Gastrocnemius medialis (tissue), 4 donors: Measurements from ENCODE around the gene KCTD16. TPM values are rescaled to one million over a fixed set of nuclear protein-coding genes. Genes with fewer than 3 reads are reported as not detected.

ENCODE experiments used
- ATAC-seq, 2 donors: fragments of 150-250 bp; one replicate each; pipeline ENCODE4 v1.9.1; 2016
- DNase-seq, 2 donors: peaks; one replicate each; pipeline ENCODE4 v3.0.0-alpha.2; 2019
- H3K27ac ChIP-seq, 4 donors: fragments of 200-600 bp; sonication (generic); 1 replicate in 1 of 4; 2 replicates in 3 of 4; pipeline ENCODE4 v1.5.1; 2016 to 2018; ENCODE audit warnings: mild to moderate bottlenecking in 2 of 4, moderate library complexity in 1 of 4
- H3K27me3 ChIP-seq, 3 donors: fragments of 200-600 bp; sonication (generic) in 2 of 3; 1 replicate in 1 of 3; 2 replicates in 2 of 3; pipeline versions ENCODE4 v1.5.1 to v1.6.0; 2016 to 2019; ENCODE audit warnings: mild to moderate bottlenecking in 1 of 3, moderate library complexity in 1 of 3
- H3K36me3 ChIP-seq, 2 donors: fragments of 200-600 bp; sonication (generic) in 1 of 2; one replicate each; pipeline ENCODE4 v1.5.1; 2017 to 2018
- H3K4me1 ChIP-seq, 2 donors: fragments of 200-600 bp; sonication (generic) in 1 of 2; one replicate each; pipeline ENCODE4 v1.5.1; 2016 to 2017; ENCODE audit warnings: mild to moderate bottlenecking in 2 of 2
- H3K4me3 ChIP-seq, 4 donors: fragments of 200-600 bp; sonication (generic) in 3 of 4; 1 replicate in 1 of 4; 2 replicates in 3 of 4; pipeline ENCODE4 v1.5.1; 2016 to 2019; ENCODE audit warnings: mild to moderate bottlenecking in 2 of 4
- H3K9me3 ChIP-seq, 3 donors: fragments of 200-600 bp; sonication (generic) in 2 of 3; 1 replicate in 1 of 3; 2 replicates in 2 of 3; pipeline ENCODE4 v1.5.1; 2016 to 2019
- CTCF ChIP-seq, 5 experiments: fragments of 450-650 bp in 3 of 5; fragments of 200-600 bp in 2 of 5; sonication (generic) in 2 of 5; IDR thresholded peaks in 4 of 5; conservative IDR thresholded peaks in 1 of 5; 1 replicate in 4 of 5; 2 replicates in 1 of 5; pipeline ENCODE4 v1.5.1; 2016 to 2019; ENCODE audit warnings: antibody characterized with exemption in 5 of 5, mild to moderate bottlenecking in 3 of 5, moderate library complexity in 3 of 5
- POLR2A ChIP-seq, 2 donors: fragments of 450-650 bp; IDR thresholded peaks; one replicate each; pipeline ENCODE4 v1.6.1; 2017; ENCODE audit warnings: antibody characterized with exemption in 2 of 2, mild to moderate bottlenecking in 2 of 2, moderate library complexity in 2 of 2
- in situ Hi-C, 4 donors: fragments of 200-750 bp; cut with MboI; loops; one replicate each; pipeline versions ENCODE4 v1.15.0 to v1.8.0; 2017; ENCODE audit warnings: low sequenced_read_pairs in 4 of 4
- intact Hi-C: fragments of 100-400 bp; cut with DNase I; formaldehyde crosslinking; loops from one replicate; pipeline ENCODE4 v1.15.1; 2023; ENCODE audit warnings: low total_unique reads
- total RNA-seq, 4 donors: library from RNA; depleted of rRNA; stranded (reverse); fragments of >200 nt; gene quantifications; one replicate each; pipeline versions ENCODE4 v1.1.0 to v1.2.3, GENCODE V29; 2016

KCTD16 gene
- total RNA-seq, 4 donors from 2014 or later: 0.02 TPM; not detected in 3

GRCh38 chr5:144335561-144335960 is 164.9 kb downstream of the KCTD16 start:
- no peak overlapping the region for H3K27ac ChIP-seq
- no peaks in the 10 kb centered on the region for H3K36me3 ChIP-seq
- DNase-seq (no peak), ATAC-seq (no peak)
- intact Hi-C loops: no loop called here
- no peak for TF ChIP-seq POLR2A (IDR thresholded peaks at IDR 0.05)
- no peak for TF ChIP-seq CTCF (IDR thresholded peaks at IDR 0.05 in 4 of 5, conservative IDR thresholded peaks at IDR 0.05 in 1 of 5)
- no peaks in the 10 kb centered on the region for H3K9me3 ChIP-seq
- H3K27me3 ChIP-seq: no peaks in the 10 kb centered on the region
- in situ Hi-C loops: no loop called here
- no peak overlapping the region for H3K4me3 ChIP-seq
- no peaks in the 10 kb centered on the region for H3K4me1 ChIP-seq

- Histone ChIP-seq H3K4me3 (no peak overlapping the region), H3K9me3 (no peaks in the 10 kb centered on the region), H3K36me3 (no peaks in the 10 kb centered on the region), H3K27me3 (no peaks in the 10 kb centered on the region), H3K27ac (no peak overlapping the region), H3K4me1 (no peaks in the 10 kb centered on the region)
- no peak for TF ChIP-seq CTCF (IDR thresholded peaks at IDR 0.05 in 4 of 5, conservative IDR thresholded peaks at IDR 0.05 in 1 of 5)
- no peak for TF ChIP-seq POLR2A (IDR thresholded peaks at IDR 0.05)
- ATAC-seq (no peak), DNase-seq (no peak)
- intact Hi-C loops (no loop called here), in situ Hi-C loops (no loop called here)
Observed at GRCh38 chr5:144336191-144336961, 165.7 kb downstream of the KCTD16 start.

GRCh38 chr5:144352330-144352729 is 181.7 kb downstream of the KCTD16 start:
- Histone ChIP-seq H3K4me3 (no peak overlapping the region), H3K9me3 (no peaks in the 10 kb centered on the region), H3K4me1 (no peaks in the 10 kb centered on the region), H3K27me3 (no peaks in the 10 kb centered on the region), H3K27ac (no peak overlapping the region), H3K36me3 (no peaks in the 10 kb centered on the region)
- intact Hi-C loops (no loop called here), in situ Hi-C loops (no loop called here)
- no peak for TF ChIP-seq POLR2A (IDR thresholded peaks at IDR 0.05)
- TF ChIP-seq CTCF (IDR thresholded peaks at IDR 0.05 in 4 of 5, conservative IDR thresholded peaks at IDR 0.05 in 1 of 5): no peak
- ATAC-seq (no peak), DNase-seq (no peak)

GRCh38 chr5:144352732-144353317 is 182.2 kb downstream of the KCTD16 start:
- DNase-seq: no peak
- no peaks in the 10 kb centered on the region for H3K4me1 ChIP-seq
- in situ Hi-C loops (no loop called here), intact Hi-C loops (no loop called here)
- no peaks in the 10 kb centered on the region for H3K9me3 ChIP-seq
- H3K27ac ChIP-seq: no peak overlapping the region
- ATAC-seq: no peak
- H3K4me3 ChIP-seq: no peak overlapping the region
- no peaks in the 10 kb centered on the region for H3K36me3 ChIP-seq
- TF ChIP-seq POLR2A (IDR thresholded peaks at IDR 0.05): no peak
- no peaks in the 10 kb centered on the region for H3K27me3 ChIP-seq

GRCh38 chr5:144356489-144356888 is 185.8 kb downstream of the KCTD16 start:
- in situ Hi-C loops (no loop called here), intact Hi-C loops (no loop called here)
- H3K4me1 ChIP-seq: no peaks in the 10 kb centered on the region
- ATAC-seq (no peak), DNase-seq (no peak)
- no peaks in the 10 kb centered on the region for H3K36me3 ChIP-seq
- TF ChIP-seq POLR2A (IDR thresholded peaks at IDR 0.05) (no peak), CTCF (IDR thresholded peaks at IDR 0.05 in 4 of 5, conservative IDR thresholded peaks at IDR 0.05 in 1 of 5) (no peak)
- H3K27me3 ChIP-seq: no peaks in the 10 kb centered on the region
- no peak overlapping the region for H3K27ac ChIP-seq
- H3K4me3 ChIP-seq: no peak overlapping the region
- no peaks in the 10 kb centered on the region for H3K9me3 ChIP-seq
